H1 (cell line): Measurements from ENCODE around the gene MOCS3. TPM values are rescaled to one million over a fixed set of nuclear protein-coding genes. Genes with fewer than 3 reads are reported as not detected.

Source experiments
- BRCA1 ChIP-seq: IDR thresholded peaks from 2 replicates; pipeline ENCODE4 v1.6.1; 2012; ENCODE audit warnings: low read depth, low read length, improper control_type of control experiment
- EGR1 ChIP-seq: IDR thresholded peaks from 2 replicates; pipeline ENCODE4 v1.6.1; 2011; ENCODE audit warnings: low read depth, low read length, borderline replicate concordance
- EP300 ChIP-seq, 2 experiments: IDR thresholded peaks; 1 replicate in 1 of 2; 2 replicates in 1 of 2; pipeline ENCODE4 v1.6.1; 2011 to 2012; ENCODE audit warnings: low read depth in 2 of 2, low read length in 2 of 2, mild to moderate bottlenecking in 2 of 2, borderline replicate concordance in 1 of 2, inconsistent platforms in 1 of 2, moderate library complexity in 1 of 2
- GABPA ChIP-seq: IDR thresholded peaks from 2 replicates; pipeline ENCODE4 v1.6.1; 2011; ENCODE audit warnings: mild to moderate bottlenecking, low read length, moderate library complexity, borderline replicate concordance; ENCODE audit not compliant: insufficient read depth
- polyA plus RNA-seq, 7 experiments: library from polyadenylated mRNA; depleted of rRNA in 3 of 7; stranded (reverse) in 5 of 7; unstranded in 2 of 7; fragments of >200 nt in 5 of 7; fragments of 200-250 nt in 2 of 7; gene quantifications; 1 replicate in 5 of 7; 2 replicates in 1 of 7; 4 replicates in 1 of 7; pipeline versions ENCODE4 v1.2.1 to v1.2.3, GENCODE V29; 2011 to 2013; ENCODE audit warnings: missing spikeins in 2 of 7, mixed read lengths in 2 of 7
- total RNA-seq: library from RNA; stranded (reverse); fragmentation: NEBNext Ultra II Directional; extraction: Animal tissue kit (Norgen Biotek cat#: 25700); gene quantifications from 2 replicates; pipeline ENCODE4 v1.2.1, GENCODE V29; 2021

MOCS3 gene
- total and polyA plus RNA-seq, 2 of the 8 experiments (the other 6 are each of a cell fraction or from before 2014, with no cell fraction given), result 6.2 to 6.3 TPM

DNA sequence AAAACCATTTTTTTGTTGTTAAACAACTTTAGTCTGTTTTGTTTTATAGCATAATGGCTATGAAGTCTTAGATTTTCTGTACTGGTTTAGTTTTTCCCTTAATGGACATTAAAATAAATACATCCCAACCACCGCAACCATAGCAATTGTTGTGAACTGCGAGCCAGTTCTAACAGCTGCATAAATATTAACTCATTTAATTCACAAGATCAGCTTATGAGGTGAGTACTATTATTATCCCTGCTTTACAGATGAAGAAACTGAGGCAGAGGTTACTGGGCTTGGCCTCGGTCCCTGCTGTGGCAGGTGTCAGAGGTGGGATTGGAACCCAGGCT, 23.1 kb downstream of the MOCS3 start (continued):
- TF ChIP-seq EP300 (IDR thresholded peaks at IDR 0.05; ENCODE audit: borderline replicate concordance in 1 of 2, low read depth in 2 of 2, low read length in 2 of 2) (no peak), BRCA1 (no peak), GABPA (no peak), EGR1 (no peak)
